A673 (cell line): Measurements from ENCODE around the gene GGT5. TPM values are rescaled to one million over a fixed set of nuclear protein-coding genes. Genes with fewer than 3 reads are reported as not detected.

Experiments
- BruUV-seq: library from RNA; stranded (reverse); fragments of 400-500 nt; replicated peaks from 2 replicates; lab custom pipeline; 2021; lab: Mats Ljungman, UMichigan
- CTCF ChIA-PET: fragments of 300-600 bp; sonication (Branson Sonifier 250); formaldehyde crosslinking; loops from one replicate; lab custom pipeline; 2022; ENCODE audit warnings: antibody characterized with exemption; lab: Charles Lee
- POLR2A ChIA-PET: fragments of 300-600 bp; sonication (Branson Sonifier 250); formaldehyde crosslinking; loops from one replicate; lab custom pipeline; 2022; ENCODE audit warnings: antibody characterized with exemption; ENCODE audit not compliant: low non-redundant PET; lab: Charles Lee
- DNase-seq: peaks from one replicate; pipeline ENCODE4 v3.0.0-alpha.2; 2015; ENCODE audit warnings: low spot score
- H3K27ac ChIP-seq: fragments of 200-600 bp; sonication (generic); 2 replicates; pipeline ENCODE4 v1.5.1; 2016; ENCODE audit warnings: mixed run types, low read depth, mild to moderate bottlenecking, mixed read lengths, antibody characterized with exemption, low read length; ENCODE audit not compliant: poor library complexity, severe bottlenecking
- H3K27me3 ChIP-seq: fragments of 200-600 bp; sonication (generic); replicated peaks from 2 replicates; pipeline ENCODE4 v1.6.1; 2017; ENCODE audit warnings: mixed run types, low read depth, mild to moderate bottlenecking, mixed read lengths, antibody characterized with exemption, low read length; ENCODE audit not compliant: insufficient read depth, poor library complexity
- H3K36me3 ChIP-seq: fragments of 200-600 bp; sonication (generic); 2 replicates; pipeline ENCODE4 v1.6.1; 2016; ENCODE audit warnings: mixed run types, mild to moderate bottlenecking, mixed read lengths, antibody characterized with exemption, low read length; ENCODE audit not compliant: insufficient read depth, poor library complexity, severe bottlenecking
- H3K4me1 ChIP-seq: fragments of 200-600 bp; sonication (generic); 2 replicates; pipeline ENCODE4 v1.6.1; 2017; ENCODE audit warnings: mixed run types, mild to moderate bottlenecking, mixed read lengths, antibody characterized with exemption, low read length; ENCODE audit not compliant: insufficient read depth, poor library complexity, severe bottlenecking
- H3K4me3 ChIP-seq: fragments of 200-600 bp; sonication (generic); 2 replicates; pipeline ENCODE4 v1.5.1; 2016; ENCODE audit warnings: low read depth, mixed run types, mild to moderate bottlenecking, mixed read lengths, low read length; ENCODE audit not compliant: poor library complexity, severe bottlenecking
- H3K9me3 ChIP-seq: fragments of 200-600 bp; sonication (generic); 2 replicates; pipeline ENCODE4 v1.6.1; 2016; ENCODE audit warnings: mixed run types, low read depth, mild to moderate bottlenecking, mixed read lengths, antibody characterized with exemption, low read length; ENCODE audit not compliant: poor library complexity, severe bottlenecking
- EZH2 ChIP-seq: fragments of 200-600 bp; sonication (generic); IDR thresholded peaks from 2 replicates; pipeline ENCODE4 v1.6.1; 2017; ENCODE audit warnings: borderline replicate concordance, low read depth, mild to moderate bottlenecking, mixed read lengths, antibody characterized with exemption, low read length; ENCODE audit not compliant: poor library complexity, severe bottlenecking
- intact Hi-C: fragments of 100-400 bp; cut with micrococcal nuclease; formaldehyde crosslinking; loops from one replicate; pipeline ENCODE4 v1.10.0; 2022; ENCODE audit not compliant: unreplicated experiment
- total RNA-seq: library from RNA; stranded (reverse); gene quantifications from 2 replicates; pipeline ENCODE4 v1.2.3, GENCODE V29; 2021
- TF ChIP-seq, protein P1 (sequence below): fragments of 300-800, 200-600 bp; sonication (generic); conservative IDR thresholded peaks from 2 replicates; pipeline ENCODE4 v1.5.1; 2017; ENCODE audit warnings: low read depth, mild to moderate bottlenecking, antibody characterized with exemption, low read length, moderate library complexity, mixed read lengths

GGT5 gene
- total RNA-seq, 1 experiment from 2014 or later, result not detected

DNA sequence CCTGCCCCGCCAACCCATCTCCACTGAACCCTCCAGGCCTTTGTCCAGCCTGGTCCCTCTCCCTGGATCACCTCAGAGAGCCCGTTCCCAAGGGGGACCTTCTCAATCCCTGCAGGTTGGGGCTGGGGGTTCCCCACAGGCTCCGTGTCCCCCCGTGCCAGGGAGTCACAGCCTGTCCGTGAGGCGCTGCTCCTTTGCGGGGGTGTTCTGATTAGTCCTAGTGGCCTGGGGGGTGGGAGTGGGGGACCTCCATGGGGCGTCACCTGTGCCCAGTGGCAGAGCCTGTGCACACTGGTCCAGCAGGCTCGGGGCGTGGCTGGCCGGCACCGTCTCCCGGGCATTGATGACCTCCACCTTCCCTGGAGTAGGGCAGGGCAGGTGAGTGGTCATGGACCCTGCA, 11.6 kb downstream of the GGT5 start:
- Histone ChIP-seq H3K4me1 (no peaks in the 10 kb centered on the region), H3K27ac (no peak overlapping the region), H3K4me3 (no peak overlapping the region), H3K36me3 (no peaks in the 10 kb centered on the region), H3K9me3 (no peaks in the 10 kb centered on the region), H3K27me3 (no peaks in the 10 kb centered on the region)
- ChIA-PET POLR2A (no interaction called here), CTCF (no interaction called here)
- no TSS peak for BruUV-seq
- no peak for DNase-seq
- TF ChIP-seq EZH2, result no peak
- TF ChIP-seq, protein P1, sequence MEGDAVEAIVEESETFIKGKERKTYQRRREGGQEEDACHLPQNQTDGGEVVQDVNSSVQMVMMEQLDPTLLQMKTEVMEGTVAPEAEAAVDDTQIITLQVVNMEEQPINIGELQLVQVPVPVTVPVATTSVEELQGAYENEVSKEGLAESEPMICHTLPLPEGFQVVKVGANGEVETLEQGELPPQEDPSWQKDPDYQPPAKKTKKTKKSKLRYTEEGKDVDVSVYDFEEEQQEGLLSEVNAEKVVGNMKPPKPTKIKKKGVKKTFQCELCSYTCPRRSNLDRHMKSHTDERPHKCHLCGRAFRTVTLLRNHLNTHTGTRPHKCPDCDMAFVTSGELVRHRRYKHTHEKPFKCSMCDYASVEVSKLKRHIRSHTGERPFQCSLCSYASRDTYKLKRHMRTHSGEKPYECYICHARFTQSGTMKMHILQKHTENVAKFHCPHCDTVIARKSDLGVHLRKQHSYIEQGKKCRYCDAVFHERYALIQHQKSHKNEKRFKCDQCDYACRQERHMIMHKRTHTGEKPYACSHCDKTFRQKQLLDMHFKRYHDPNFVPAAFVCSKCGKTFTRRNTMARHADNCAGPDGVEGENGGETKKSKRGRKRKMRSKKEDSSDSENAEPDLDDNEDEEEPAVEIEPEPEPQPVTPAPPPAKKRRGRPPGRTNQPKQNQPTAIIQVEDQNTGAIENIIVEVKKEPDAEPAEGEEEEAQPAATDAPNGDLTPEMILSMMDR, result no peak
- intact Hi-C loops, result no loop called here

DNA sequence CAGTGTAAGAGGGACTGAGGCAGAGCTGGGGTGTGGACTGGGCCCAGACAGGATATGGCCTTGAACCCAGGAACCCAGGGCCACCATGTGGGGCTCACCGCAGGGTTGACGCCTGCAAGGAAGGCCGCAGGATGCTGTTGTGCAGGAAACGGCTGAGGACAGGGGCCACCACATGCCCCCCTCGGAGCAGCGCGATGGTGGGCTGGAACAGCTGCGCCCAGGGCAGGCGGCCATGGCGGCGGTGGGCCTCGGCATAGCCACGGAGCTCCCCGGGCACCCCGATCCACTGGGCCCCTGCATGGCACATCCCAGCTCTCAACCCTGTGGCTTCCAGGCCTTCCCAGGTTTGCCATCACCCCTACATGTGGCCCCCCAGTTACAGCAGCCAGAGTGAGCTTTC, 12.2 kb downstream of the GGT5 start:
- TF ChIP-seq, protein P1, result no peak
- no peak for TF ChIP-seq EZH2
- Histone ChIP-seq H3K27me3 (no peaks in the 10 kb centered on the region), H3K4me3 (no peak overlapping the region), H3K4me1 (no peaks in the 10 kb centered on the region), H3K9me3 (no peaks in the 10 kb centered on the region), H3K36me3 (no peaks in the 10 kb centered on the region), H3K27ac (no peak overlapping the region)
- no peak for DNase-seq
- BruUV-seq, result no TSS peak
- intact Hi-C loops, result no loop called here
- ChIA-PET POLR2A (no interaction called here), CTCF (no interaction called here)

DNA sequence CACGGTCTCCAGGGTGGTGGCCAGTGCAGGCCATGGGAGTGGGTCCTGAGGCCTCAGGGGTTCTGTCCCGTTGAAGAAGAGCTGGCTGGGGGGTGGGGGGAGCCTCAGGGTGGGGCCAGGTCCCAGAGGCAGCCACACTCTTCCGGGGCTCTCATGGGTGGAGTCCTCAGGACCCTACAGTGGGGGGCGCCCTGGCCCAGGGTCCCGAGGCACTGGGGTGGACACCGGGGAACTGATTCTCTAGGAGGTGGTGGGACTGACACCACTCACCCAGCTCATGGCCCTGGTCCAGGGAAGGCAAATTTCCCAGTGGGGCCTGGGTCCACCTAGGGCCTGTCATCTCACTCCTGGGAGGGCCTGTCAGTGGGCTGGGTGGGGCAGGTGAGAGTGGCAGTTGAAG, 12.8 kb downstream of the GGT5 start:
- H3K4me3 ChIP-seq, result no peak overlapping the region
- no peaks in the 10 kb centered on the region for H3K36me3 ChIP-seq
- ChIA-PET CTCF (no interaction called here), POLR2A (no interaction called here)
- H3K27ac ChIP-seq, result no peak overlapping the region
- no peaks in the 10 kb centered on the region for H3K9me3 ChIP-seq
- H3K4me1 ChIP-seq, result no peaks in the 10 kb centered on the region
- TF ChIP-seq EZH2, result no peak
- TF ChIP-seq, protein P1, result no peak
- intact Hi-C loops, result no loop called here
- no peak for DNase-seq
- BruUV-seq, result no TSS peak
- H3K27me3 ChIP-seq, result no peaks in the 10 kb centered on the region
